ENCODE data around the gene CSRP2. TPM values are rescaled to one million over a fixed set of nuclear protein-coding genes. Genes with fewer than 3 reads are reported as not detected.

The CSRP2 gene
- total and polyA plus RNA-seq, 2 of the 8 experiments (the other 6 are each of a cell fraction or from before 2014, with no cell fraction given), result 149 to 227 TPM

DNA sequence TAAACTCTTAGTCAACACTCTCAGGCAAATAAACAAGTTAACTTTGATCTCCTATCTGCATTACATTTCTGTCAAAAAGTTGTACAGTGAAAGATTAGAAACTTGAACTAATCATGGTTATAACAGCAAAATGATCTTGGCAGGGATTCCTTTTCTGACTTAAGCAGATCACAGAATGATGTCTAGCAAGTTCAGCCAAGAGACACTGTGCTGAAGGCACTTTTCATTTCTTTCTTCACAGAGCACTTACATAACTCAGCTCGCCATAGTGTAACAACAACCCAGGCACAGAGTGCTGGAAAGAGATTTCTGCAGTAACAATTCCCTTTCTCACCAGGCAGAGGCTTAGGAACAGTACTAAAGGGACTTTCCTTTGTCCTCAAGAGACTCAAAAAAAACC, 19.6 kb upstream of the CSRP2 start:
- no peaks in the 10 kb centered on the region for H3K79me2 ChIP-seq (ENCODE audit: control insufficient read depth in 1 of 2, insufficient read depth in 2 of 2, low read length in 2 of 2)
- no peak overlapping the region for H2BK20ac ChIP-seq (ENCODE audit: low read length)
- no peaks in the 10 kb centered on the region for H3K23me2 ChIP-seq (ENCODE audit: low read depth, low read length)
- TF ChIP-seq SUZ12 (IDR thresholded peaks at IDR 0.05; ENCODE audit: low read length) (no peak), CTBP2 (IDR thresholded peaks at IDR 0.05; ENCODE audit: borderline replicate concordance, insufficient read depth, insufficient read length, low read length) (no peak), KDM4A (IDR thresholded peaks at IDR 0.05; ENCODE audit: low read depth, low read length, severe bottlenecking) (no peak), HDAC2 (IDR thresholded peaks at IDR 0.05; ENCODE audit: borderline replicate concordance in 1 of 2, low read depth in 2 of 2, low read length in 2 of 2) (no peak), BACH1 (IDR thresholded peaks at IDR 0.05; ENCODE audit: low read length) (no peak), FOSL1 (IDR thresholded peaks at IDR 0.05; ENCODE audit: insufficient read depth, low read depth, low read length) (no peak)
- TF ChIP-seq, protein P1, sequence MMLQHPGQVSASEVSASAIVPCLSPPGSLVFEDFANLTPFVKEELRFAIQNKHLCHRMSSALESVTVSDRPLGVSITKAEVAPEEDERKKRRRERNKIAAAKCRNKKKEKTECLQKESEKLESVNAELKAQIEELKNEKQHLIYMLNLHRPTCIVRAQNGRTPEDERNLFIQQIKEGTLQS (IDR thresholded peaks at IDR 0.05; ENCODE audit: insufficient read depth, low read depth, low read length), result no peak
- no peak for FAIRE-seq
- H2AK5ac ChIP-seq (ENCODE audit: low read depth, low read length), result no peak overlapping the region
- no peaks in the 10 kb centered on the region for H4K20me1 ChIP-seq (replicated peaks in 1 of 2; ENCODE audit: control insufficient read depth in 1 of 2, insufficient read depth in 2 of 2, low read length in 2 of 2)
- H3K9me3 ChIP-seq (ENCODE audit: insufficient read depth in 2 of 2, low read depth in 1 of 2, low read length in 1 of 2), result no peaks in the 10 kb centered on the region
- ChIA-PET CTCF (ENCODE audit: partially characterized antibody) (interaction anchor here (0.8 to 1.4 kb wide), 4 partner anchors 14 to 414 kb away, joined by 3 to 5 read pairs (median 3); no protein-coding TSS in a partner anchor), POLR2A (ENCODE audit: partially characterized antibody) (interaction anchor here (0.7 kb wide), 1 partner anchor 10 kb away, joined by 3 read pairs; no protein-coding TSS in a partner anchor)
- H3K79me1 ChIP-seq (ENCODE audit: low read depth, low read length), result no peaks in the 10 kb centered on the region
- no peak overlapping the region for H3K56ac ChIP-seq (replicated peaks; ENCODE audit: insufficient read length, low read depth, low read length)
- H3K23ac ChIP-seq (ENCODE audit: insufficient read length), result no peak overlapping the region
- H2BK15ac ChIP-seq (ENCODE audit: low read length), result no peak overlapping the region
- H3K18ac ChIP-seq (ENCODE audit: extremely low read depth, low read length), result no peak overlapping the region
- no peak overlapping the region for H3K27ac ChIP-seq (ENCODE audit: low read depth, low read length)
- H2BK5ac ChIP-seq (ENCODE audit: low read depth, low read length), result no peak overlapping the region
- DNase-seq (ENCODE audit: low read depth in 1 of 2, low spot score in 2 of 2), result no peak
- H3K9ac ChIP-seq (replicated peaks in 1 of 4; ENCODE audit: extremely low read depth in 1 of 4, low read depth in 3 of 4, low read length in 3 of 4), result no peak overlapping the region
- no peak overlapping the region for H3K4ac ChIP-seq (replicated peaks; ENCODE audit: insufficient read length, low read depth, low read length)
- no peaks in the 10 kb centered on the region for H3K27me3 ChIP-seq (replicated peaks in 1 of 4; ENCODE audit: control insufficient read depth in 3 of 4, extremely low read depth in 1 of 4, insufficient read depth in 3 of 4, low read length in 3 of 4)
- H3K4me1 ChIP-seq (replicated peaks in 1 of 4; ENCODE audit: control insufficient read depth in 3 of 4, insufficient read depth in 4 of 4, low read length in 3 of 4), result no peaks in the 10 kb centered on the region
- WGBS, 2 experiments (ENCODE audit: extremely low coverage in 1 of 2, insufficient coverage in 1 of 2, insufficient read length in 1 of 2, insufficient replicate concordance in 2 of 2, low coverage in 1 of 2, low lambda C conversion rate in 2 of 2, missing lambda C conversion rate in 1 of 2), result 95% methylated on average over 1 of the region's 1 CpG; no CpG with 5 or more reads in 1 of the 2 experiments
- no peak overlapping the region; the same call in 1 of the 2 replicates for H2AFZ ChIP-seq (ENCODE audit: low read length)
- no peak overlapping the region for H4K8ac ChIP-seq (ENCODE audit: extremely low read depth, insufficient read depth, low read length)
- H2BK12ac ChIP-seq (ENCODE audit: low read depth, low read length), result no peak overlapping the region
- no peak overlapping the region for H3K4me2 ChIP-seq (ENCODE audit: insufficient read depth in 1 of 2, low read depth in 2 of 2, low read length in 2 of 2)
- no peaks in the 10 kb centered on the region for H3K36me3 ChIP-seq (ENCODE audit: control insufficient read depth in 2 of 4, insufficient read depth in 4 of 4, low read length in 3 of 4)
- no peak overlapping the region for H3K14ac ChIP-seq (ENCODE audit: insufficient read length)
- no peak overlapping the region for H4K91ac ChIP-seq (replicated peaks; ENCODE audit: insufficient read length, low read length)
- H3K4me3 ChIP-seq (ENCODE audit: extremely low read depth in 1 of 4, insufficient read depth in 2 of 4, low read depth in 3 of 4, low read length in 4 of 4), result no peak overlapping the region
- H4K5ac ChIP-seq (ENCODE audit: insufficient read length, low read depth, low read length), result no peak overlapping the region
- no peak overlapping the region for H2BK120ac ChIP-seq (replicated peaks; ENCODE audit: low read depth, low read length)

Data from H1 (cell line).